ENCODE data around the gene ELMO1. TPM values are rescaled to one million over a fixed set of nuclear protein-coding genes. Genes with fewer than 3 reads are reported as not detected.

The ELMO1 gene
- total RNA-seq, 1 experiment from 2014 or later: 1.1 TPM

- no peak for ATAC-seq
- no peaks in the 10 kb centered on the region for H3K79me2 ChIP-seq (ENCODE audit: insufficient read depth, low read length)
- no peak overlapping the region for H3K4me2 ChIP-seq (ENCODE audit: low read length)
- no peak for DNase-seq (ENCODE audit: low read depth, low spot score)
- H3K4me3 ChIP-seq (replicated peaks in 1 of 2; ENCODE audit: low read depth in 1 of 2, low read length in 2 of 2): no peak overlapping the region
- no peaks in the 10 kb centered on the region for H3K4me1 ChIP-seq (ENCODE audit: control insufficient read depth in 1 of 2, insufficient read depth in 2 of 2, low read length in 2 of 2)
- intact Hi-C loops (cut with micrococcal nuclease): no loop called here
- no peak overlapping the region for H2AFZ ChIP-seq (ENCODE audit: low read depth, low read length, poor library complexity, severe bottlenecking)
- ChIA-PET POLR2A (no interaction called here), CTCF (no interaction called here), RAD21 (ENCODE audit: low non-redundant PET in 1 of 2, low total read pairs in 2 of 2, uncharacterized antibody in 2 of 2, unreplicated experiment in 2 of 2) (no interaction called here)
- H3K9ac ChIP-seq (ENCODE audit: low read length): no peak overlapping the region
- H3K27me3 ChIP-seq (ENCODE audit: insufficient read depth, low read length): no peaks in the 10 kb centered on the region
- H3K9me3 ChIP-seq (ENCODE audit: control insufficient read depth in 1 of 2, insufficient read depth in 1 of 2, low read depth in 1 of 2, low read length in 2 of 2): no peaks in the 10 kb centered on the region
- no peaks in the 10 kb centered on the region for H3K9me2 ChIP-seq (ENCODE audit: insufficient read depth)
- H4K20me1 ChIP-seq (ENCODE audit: insufficient read depth): no peaks in the 10 kb centered on the region
- H3K36me3 ChIP-seq (ENCODE audit: control insufficient read depth in 1 of 2, insufficient read depth in 2 of 2, low read length in 2 of 2): no peaks in the 10 kb centered on the region
- TF ChIP-seq ELF1 (IDR thresholded peaks at IDR 0.05; ENCODE audit: borderline replicate concordance, low read depth) (no peak), REST (IDR thresholded peaks at IDR 0.05; ENCODE audit: low read depth) (no peak), JUND (IDR thresholded peaks at IDR 0.05) (no peak), POLR2AphosphoS5 (IDR thresholded peaks at IDR 0.05; ENCODE audit: low read depth, low read length) (no peak), ZNF274 (IDR thresholded peaks at IDR 0.05; ENCODE audit: low read depth, low read length) (no peak), ZFX (IDR thresholded peaks at IDR 0.05) (no peak), EZH2phosphoT487 (IDR thresholded peaks at IDR 0.05; ENCODE audit: borderline replicate concordance) (no peak), MAX (IDR thresholded peaks at IDR 0.05) (no peak), EGR1 (IDR thresholded peaks at IDR 0.05; ENCODE audit: low read depth) (no peak), SRF (IDR thresholded peaks at IDR 0.05; ENCODE audit: low read depth) (no peak), EZH2 (IDR thresholded peaks at IDR 0.05) (no peak), CEBPB (IDR thresholded peaks at IDR 0.05; ENCODE audit: low read depth) (no peak)
- BruUV-seq (replicated peaks): no TSS peak
- no peak overlapping the region for H3K27ac ChIP-seq (ENCODE audit: low read depth, low read length)
Observed at GRCh38 chr7:37285706-37286453, 162.8 kb downstream of the ELMO1 start.
